CD4-positive, alpha-beta T cell (primary cell): Measurements from ENCODE around the gene PKNOX2. TPM values are rescaled to one million over a fixed set of nuclear protein-coding genes. Genes with fewer than 3 reads are reported as not detected.

ENCODE experiments used
- ATAC-seq: fragments of 200-7000 bp; cut with Tn5 transposase; one replicate; pipeline ENCODE4 v1.10.0; 2022; ENCODE audit warnings: mild to moderate bottlenecking; ENCODE audit not compliant: poor library complexity
- CTCF ChIA-PET: fragments of 350-600 bp; sonication (Branson Sonifier 250); formaldehyde crosslinking; loops from one replicate; lab custom pipeline; 2021; ENCODE audit warnings: antibody characterized with exemption, inconsistent platforms; lab: Charles Lee
- POLR2A ChIA-PET: fragments of 350-600 bp; sonication (Branson Sonifier 250); formaldehyde crosslinking; loops from one replicate; lab custom pipeline; 2021; ENCODE audit warnings: antibody characterized with exemption, inconsistent platforms; lab: Charles Lee
- DNase-seq, 14 experiments: peaks; one replicate each; pipeline ENCODE4 v3.0.0-alpha.2; 2013 to 2020; ENCODE audit warnings: mixed read lengths in 2 of 14
- H3K27ac ChIP-seq, 2 donors: one replicate each; pipeline versions ENCODE4 v1.5.1 to v1.7.0; 2013; ENCODE audit warnings: low read length in 2 of 2, low read depth in 1 of 2, mild to moderate bottlenecking in 1 of 2
- H3K27me3 ChIP-seq, 2 experiments: 1 replicate in 1 of 2; 2 replicates in 1 of 2; pipeline versions ENCODE4 v1.6.1 to v1.7.0; 2013; ENCODE audit warnings: low read length in 2 of 2, control low read depth in 1 of 2, mild to moderate bottlenecking in 1 of 2, moderate library complexity in 1 of 2; ENCODE audit not compliant: insufficient read depth in 2 of 2, control insufficient read depth in 1 of 2
- H3K36me3 ChIP-seq: one replicate; pipeline ENCODE4 v1.6.1; 2013; ENCODE audit warnings: low read length, control low read depth; ENCODE audit not compliant: insufficient read depth
- H3K4me1 ChIP-seq: one replicate; pipeline ENCODE4 v1.6.1; 2013; ENCODE audit warnings: low read length, control low read depth; ENCODE audit not compliant: insufficient read depth
- H3K4me3 ChIP-seq: one replicate; pipeline ENCODE4 v1.5.1; 2013; ENCODE audit warnings: mild to moderate bottlenecking, low read length, moderate library complexity
- H3K9me3 ChIP-seq, 2 experiments: 1 replicate in 1 of 2; 2 replicates in 1 of 2; pipeline versions ENCODE4 v1.6.1 to v1.7.0; 2013; ENCODE audit warnings: low read length in 2 of 2, mild to moderate bottlenecking in 2 of 2, control low read depth in 1 of 2, moderate library complexity in 1 of 2; ENCODE audit not compliant: control insufficient read depth in 1 of 2, insufficient read depth in 1 of 2
- H3K27ac Mint-ChIP-seq: one replicate; pipeline ENCODE4 v1.8.0; 2020; ENCODE audit warnings: mixed read lengths
- H3K27me3 Mint-ChIP-seq: one replicate; pipeline ENCODE4 v1.8.0; 2021; ENCODE audit warnings: mixed read lengths
- H3K36me3 Mint-ChIP-seq: one replicate; pipeline ENCODE4 v1.8.0; 2021; ENCODE audit warnings: low read depth, mixed read lengths
- H3K4me1 Mint-ChIP-seq: one replicate; pipeline ENCODE4 v1.8.0; 2021; ENCODE audit warnings: low read depth, mixed read lengths
- H3K4me3 Mint-ChIP-seq: one replicate; pipeline ENCODE4 v1.8.0; 2020; ENCODE audit warnings: mild to moderate bottlenecking, mixed read lengths
- H3K9me3 Mint-ChIP-seq: one replicate; pipeline ENCODE4 v1.8.0; 2020; ENCODE audit warnings: mixed read lengths
- intact Hi-C, 2 experiments: fragments of 100-400 bp; cut with DNase I in 1 of 2; cut with micrococcal nuclease in 1 of 2; formaldehyde crosslinking; loops; one replicate each; pipeline versions ENCODE4 v1.15.1 to v1.9.0; 2023 to 2025; cut with DNase I, micrococcal nuclease
- total RNA-seq, 174 experiments: library from RNA in 2 of 174; stranded (reverse) in 2 of 174; gene quantifications; one replicate each; pipeline ENCODE4 v1.2.3 and lab custom pipeline; 2021 to 2026
- TF ChIP-seq, protein P1 (sequence below): fragments of 200-600 bp; IDR thresholded peaks from one replicate; pipeline ENCODE4 v1.8.0; 2022; ENCODE audit warnings: antibody characterized with exemption, mild to moderate bottlenecking

PKNOX2 gene
- total RNA-seq, 2 experiments from 2014 or later = not detected

DNA sequence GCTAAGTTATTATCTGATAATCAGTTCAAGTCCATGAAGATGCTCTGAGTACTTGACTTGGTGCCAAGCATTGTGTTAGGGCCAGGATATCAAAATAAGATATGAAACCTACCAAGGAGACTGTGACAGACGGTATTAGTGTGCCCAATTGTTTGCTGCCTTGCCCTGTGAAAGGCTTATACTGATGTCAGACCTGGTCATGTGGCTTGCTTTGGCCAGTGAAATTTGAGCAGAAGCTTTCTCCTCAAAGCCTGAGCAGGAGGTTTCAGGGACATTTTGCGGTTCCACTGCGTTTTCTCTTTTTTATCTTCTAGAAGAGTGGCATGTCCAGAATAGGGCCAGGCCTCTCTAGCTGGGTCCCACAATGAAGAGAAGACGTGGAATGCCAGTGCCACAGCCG is 15.8 kb upstream of the PKNOX2 start:
- ChIA-PET CTCF (no interaction called here), POLR2A (no interaction called here)
- no peaks in the 10 kb centered on the region for H3K9me3 ChIP-seq
- intact Hi-C loops = no loop called here
- H3K27me3 ChIP-seq = peaks cover 2 to 5% of the 10 kb centered on the region in 2 experiments
- no peaks in the 10 kb centered on the region for H3K9me3 Mint-ChIP-seq
- ATAC-seq (no peak), DNase-seq (no peak)
- no peak overlapping the region for H3K27ac ChIP-seq
- H3K4me3 Mint-ChIP-seq = no peak overlapping the region
- no peaks in the 10 kb centered on the region for H3K4me1 ChIP-seq
- H3K27ac Mint-ChIP-seq = no peak overlapping the region
- TF ChIP-seq, protein P1, sequence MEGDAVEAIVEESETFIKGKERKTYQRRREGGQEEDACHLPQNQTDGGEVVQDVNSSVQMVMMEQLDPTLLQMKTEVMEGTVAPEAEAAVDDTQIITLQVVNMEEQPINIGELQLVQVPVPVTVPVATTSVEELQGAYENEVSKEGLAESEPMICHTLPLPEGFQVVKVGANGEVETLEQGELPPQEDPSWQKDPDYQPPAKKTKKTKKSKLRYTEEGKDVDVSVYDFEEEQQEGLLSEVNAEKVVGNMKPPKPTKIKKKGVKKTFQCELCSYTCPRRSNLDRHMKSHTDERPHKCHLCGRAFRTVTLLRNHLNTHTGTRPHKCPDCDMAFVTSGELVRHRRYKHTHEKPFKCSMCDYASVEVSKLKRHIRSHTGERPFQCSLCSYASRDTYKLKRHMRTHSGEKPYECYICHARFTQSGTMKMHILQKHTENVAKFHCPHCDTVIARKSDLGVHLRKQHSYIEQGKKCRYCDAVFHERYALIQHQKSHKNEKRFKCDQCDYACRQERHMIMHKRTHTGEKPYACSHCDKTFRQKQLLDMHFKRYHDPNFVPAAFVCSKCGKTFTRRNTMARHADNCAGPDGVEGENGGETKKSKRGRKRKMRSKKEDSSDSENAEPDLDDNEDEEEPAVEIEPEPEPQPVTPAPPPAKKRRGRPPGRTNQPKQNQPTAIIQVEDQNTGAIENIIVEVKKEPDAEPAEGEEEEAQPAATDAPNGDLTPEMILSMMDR = no peak
- no peaks in the 10 kb centered on the region for H3K36me3 Mint-ChIP-seq
- no peaks in the 10 kb centered on the region for H3K4me1 Mint-ChIP-seq
- H3K27me3 Mint-ChIP-seq = peaks cover 15% of the 10 kb centered on the region
- no peak overlapping the region for H3K4me3 ChIP-seq
- H3K36me3 ChIP-seq = no peaks in the 10 kb centered on the region

DNA sequence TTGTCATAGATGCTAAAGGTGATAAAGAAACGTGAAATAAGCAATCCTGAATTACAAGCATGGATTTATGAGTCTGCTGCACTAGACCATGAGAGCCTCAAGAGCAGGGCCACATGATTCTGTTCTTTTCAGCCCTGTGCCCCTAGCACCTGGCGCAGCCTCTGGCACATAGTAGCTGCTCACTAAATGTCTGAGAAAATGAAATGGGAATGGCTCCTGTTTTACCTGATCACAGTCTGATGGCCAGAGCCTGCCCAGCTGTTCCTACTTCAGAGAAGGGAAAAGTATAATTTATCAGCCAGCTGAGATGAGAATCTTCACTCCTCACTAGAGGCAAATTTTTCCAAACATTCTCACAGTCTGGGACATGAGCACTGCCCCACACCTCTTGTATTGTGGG is 10.7 kb upstream of the PKNOX2 start:
- Histone ChIP-seq H3K4me1 (no peaks in the 10 kb centered on the region), H3K9me3 (no peaks in the 10 kb centered on the region), H3K4me3 (no peak overlapping the region), H3K27ac (no peak overlapping the region), H3K27me3 (peaks cover 7 to 8% of the 10 kb centered on the region in 2 experiments), H3K36me3 (no peaks in the 10 kb centered on the region)
- POLR2A ChIA-PET = no interaction called here
- DNase-seq (no peak), ATAC-seq (no peak)
- H3K27me3 Mint-ChIP-seq = peaks cover 43% of the 10 kb centered on the region
- H3K36me3 Mint-ChIP-seq = no peaks in the 10 kb centered on the region
- H3K27ac Mint-ChIP-seq = no peak overlapping the region
- intact Hi-C loops = no loop called here
- H3K4me1 Mint-ChIP-seq = no peaks in the 10 kb centered on the region
- H3K9me3 Mint-ChIP-seq = no peaks in the 10 kb centered on the region
- TF ChIP-seq, protein P1 = no peak
- no peak overlapping the region for H3K4me3 Mint-ChIP-seq
- CTCF ChIA-PET = no interaction called here

DNA sequence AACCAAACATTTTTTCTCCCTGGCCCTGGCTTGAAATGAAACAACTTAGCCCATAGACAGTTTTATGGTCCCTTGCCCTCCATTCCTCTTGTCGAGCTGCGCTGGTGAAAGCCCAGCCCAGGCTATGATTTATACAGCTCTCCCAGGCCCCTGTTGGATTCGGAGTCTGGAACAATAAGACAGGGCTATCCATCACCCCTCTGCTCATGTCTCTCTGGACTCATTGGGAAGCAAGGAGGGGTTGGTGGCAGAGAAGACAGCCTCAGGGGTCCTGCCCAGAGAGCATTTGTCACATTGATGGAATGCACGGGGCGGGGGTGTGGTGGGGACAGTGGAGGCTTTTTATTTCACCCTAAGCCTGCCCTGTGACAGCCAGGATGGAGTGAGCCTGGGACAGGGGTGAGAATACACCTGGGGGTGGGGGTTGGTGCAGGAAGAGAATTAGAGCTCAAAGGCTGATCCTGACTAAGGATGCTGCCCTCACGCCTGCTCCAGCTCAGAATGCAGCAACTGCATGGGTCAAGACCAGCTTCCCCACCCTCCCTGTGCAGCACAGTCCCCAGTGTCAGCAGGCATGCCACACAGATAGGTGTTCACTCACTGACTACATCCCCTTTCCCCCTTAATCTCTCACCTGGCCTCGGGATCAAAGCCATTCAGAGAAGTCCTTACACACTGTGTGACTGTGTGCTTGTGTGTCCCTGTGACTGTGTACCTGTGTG is 10.0 kb upstream of the PKNOX2 start:
- Histone ChIP-seq H3K4me1 (no peaks in the 10 kb centered on the region), H3K27ac (no peak overlapping the region), H3K9me3 (no peaks in the 10 kb centered on the region), H3K4me3 (no peak overlapping the region), H3K27me3 (peaks cover 7 to 11% of the 10 kb centered on the region in 2 experiments), H3K36me3 (no peaks in the 10 kb centered on the region)
- Mint-ChIP-seq H3K4me3 (no peak overlapping the region), H3K27me3 (peaks cover 47% of the 10 kb centered on the region), H3K4me1 (no peaks in the 10 kb centered on the region), H3K9me3 (no peaks in the 10 kb centered on the region), H3K36me3 (no peaks in the 10 kb centered on the region), H3K27ac (no peak overlapping the region)
- no peak for DNase-seq
- no peak for ATAC-seq
- CTCF ChIA-PET = no interaction called here
- POLR2A ChIA-PET = no interaction called here
- intact Hi-C loops = no loop called here
- TF ChIP-seq, protein P1 = no peak
